OCI-LY7 (cell line): ENCODE measurements around the gene ALDH3B1. TPM values are rescaled to one million over a fixed set of nuclear protein-coding genes. Genes with fewer than 3 reads are reported as not detected.

ENCODE experiments used
- BruUV-seq: library from RNA; stranded (reverse); fragments of 400-500 nt; replicated peaks from 2 replicates; lab custom pipeline; 2021; lab: Mats Ljungman, UMichigan
- CTCF ChIA-PET: fragments of 300-600 bp; sonication (Branson Sonifier 250); formaldehyde crosslinking; loops from one replicate; lab custom pipeline; 2022; ENCODE audit warnings: antibody characterized with exemption; ENCODE audit not compliant: unreplicated experiment; lab: Charles Lee
- POLR2A ChIA-PET: fragments of 300-600 bp; sonication (Branson Sonifier 250); formaldehyde crosslinking; loops from one replicate; lab custom pipeline; 2022; ENCODE audit warnings: antibody characterized with exemption; lab: Charles Lee
- DNase-seq: peaks from one replicate; pipeline ENCODE4 v3.0.0-alpha.2; 2015; ENCODE audit warnings: low spot score
- H2AFZ ChIP-seq: fragments of 200-600 bp; sonication (generic), shearing (Covaris generic); 2 replicates; pipeline ENCODE4 v1.6.1; 2014; ENCODE audit warnings: mild to moderate bottlenecking, antibody characterized with exemption, low read length, moderate library complexity
- H3K27ac ChIP-seq: fragments of 200-600 bp; sonication (generic); 2 replicates; pipeline ENCODE4 v1.5.1; 2014; ENCODE audit warnings: mixed run types, low read depth, mild to moderate bottlenecking, moderate library complexity, low read length, inconsistent platforms; ENCODE audit not compliant: poor library complexity, severe bottlenecking
- H3K36me3 ChIP-seq: fragments of 200-600 bp; sonication (generic); 2 replicates; pipeline ENCODE4 v1.6.1; 2014; ENCODE audit warnings: mild to moderate bottlenecking, antibody characterized with exemption, low read length, moderate library complexity, mixed read lengths; ENCODE audit not compliant: insufficient read depth
- H3K4me1 ChIP-seq: fragments of 200-600 bp; sonication (generic); 2 replicates; pipeline ENCODE4 v1.5.1; 2014; ENCODE audit warnings: mild to moderate bottlenecking, low read length; ENCODE audit not compliant: insufficient read depth, poor library complexity, severe bottlenecking
- H3K4me2 ChIP-seq: fragments of 200-600 bp; sonication (generic); 2 replicates; pipeline ENCODE4 v1.6.1; 2014; ENCODE audit warnings: mild to moderate bottlenecking, low read length
- H3K4me3 ChIP-seq: fragments of 200-600 bp; sonication (generic); 2 replicates; pipeline ENCODE4 v1.5.1; 2014; ENCODE audit warnings: mild to moderate bottlenecking, low read depth, low read length; ENCODE audit not compliant: poor library complexity, severe bottlenecking
- H3K79me2 ChIP-seq: fragments of 200-600 bp; sonication (generic); 2 replicates; pipeline ENCODE4 v1.6.1; 2016; ENCODE audit warnings: low read depth, mild to moderate bottlenecking, low read length, moderate library complexity, mixed read lengths; ENCODE audit not compliant: insufficient read depth
- H3K9me2 ChIP-seq: fragments of 200-600 bp; sonication (generic); 2 replicates; pipeline ENCODE4 v1.6.1; 2016; ENCODE audit warnings: mild to moderate bottlenecking, low read length, mixed read lengths; ENCODE audit not compliant: insufficient read depth
- H3K9me3 ChIP-seq: fragments of 200-600 bp; sonication (generic); 2 replicates; pipeline ENCODE4 v1.6.1; 2014; ENCODE audit warnings: mild to moderate bottlenecking, mixed run types, low read length, mixed read lengths
- H4K20me1 ChIP-seq: fragments of 200-600 bp; sonication (generic); 2 replicates; pipeline ENCODE4 v1.6.1; 2014; ENCODE audit warnings: mild to moderate bottlenecking, antibody characterized with exemption, low read length, moderate library complexity, mixed read lengths; ENCODE audit not compliant: insufficient read depth
- CTCF ChIP-seq: fragments of 200-600 bp; sonication (generic); conservative IDR thresholded peaks from 2 replicates; pipeline ENCODE4 v1.5.1; 2014; ENCODE audit warnings: mild to moderate bottlenecking, antibody characterized with exemption, low read length, moderate library complexity, mixed read lengths
- EZH2phosphoT487 ChIP-seq: fragments of 200-600 bp; sonication (generic); IDR thresholded peaks from 2 replicates; pipeline ENCODE4 v1.6.1; 2018; ENCODE audit warnings: low read depth, borderline replicate concordance, mild to moderate bottlenecking, mixed run types, antibody characterized with exemption, low read length, moderate library complexity, mixed read lengths
- intact Hi-C: fragments of 100-400 bp; cut with micrococcal nuclease; formaldehyde crosslinking; loops from one replicate; pipeline ENCODE4 v1.10.0; 2022; ENCODE audit not compliant: unreplicated experiment
- total RNA-seq, 2 experiments: library from RNA; depleted of rRNA in 1 of 2; stranded (reverse); fragments of >200 nt in 1 of 2; shearing (Covaris generic) in 1 of 2; gene quantifications; 2 replicates each; pipeline ENCODE4 v1.2.3, GENCODE V29; 2014 to 2022

Gene ALDH3B1
- total RNA-seq, 2 experiments from 2014 or later: 0.50 to 0.53 TPM

- no peak for TF ChIP-seq CTCF
- no peak for TF ChIP-seq EZH2phosphoT487
- no peaks in the 10 kb centered on the region for H3K9me2 ChIP-seq
- H3K4me2 ChIP-seq: no peak overlapping the region
- DNase-seq: no peak
- H2AFZ ChIP-seq: no peak overlapping the region
- CTCF ChIA-PET: no interaction called here
- peaks cover 89% of the 10 kb centered on the region for H3K36me3 ChIP-seq
- no peak overlapping the region for H3K27ac ChIP-seq
- no peaks in the 10 kb centered on the region for H3K79me2 ChIP-seq
- no TSS peak for BruUV-seq
- POLR2A ChIA-PET: no interaction called here
- H3K4me1 ChIP-seq: no peaks in the 10 kb centered on the region
- no peaks in the 10 kb centered on the region for H4K20me1 ChIP-seq
- no peaks in the 10 kb centered on the region for H3K9me3 ChIP-seq
- H3K4me3 ChIP-seq: no peak overlapping the region
- intact Hi-C loops: no loop called here
Measured at GRCh38 chr11:68065841-68066240, 55.7 kb downstream of the ALDH3B1 start.

- ChIA-PET CTCF (no interaction called here), POLR2A (interaction anchor here (0.6 kb wide), 1 partner anchor 11 kb away, joined by 3 read pairs; no protein-coding TSS in a partner anchor)
- H3K4me2 ChIP-seq: no peak overlapping the region
- intact Hi-C loops: no loop called here
- no peaks in the 10 kb centered on the region for H3K4me1 ChIP-seq
- H3K27ac ChIP-seq: no peak overlapping the region
- H3K79me2 ChIP-seq: no peaks in the 10 kb centered on the region
- no peak overlapping the region for H3K4me3 ChIP-seq
- no peak overlapping the region for H2AFZ ChIP-seq
- TF ChIP-seq CTCF (no peak), EZH2phosphoT487 (no peak)
- no peaks in the 10 kb centered on the region for H3K9me3 ChIP-seq
- no peaks in the 10 kb centered on the region for H3K9me2 ChIP-seq
- H4K20me1 ChIP-seq: no peaks in the 10 kb centered on the region
- BruUV-seq: no TSS peak
- H3K36me3 ChIP-seq: peaks cover 91% of the 10 kb centered on the region
- no peak for DNase-seq
Measured at GRCh38 chr11:68066742-68067141, 56.6 kb downstream of the ALDH3B1 start.

- BruUV-seq: no TSS peak
- Histone ChIP-seq H3K36me3 (peaks cover 87% of the 10 kb centered on the region), H3K27ac (no peak overlapping the region), H3K4me3 (no peak overlapping the region), H3K9me2 (no peaks in the 10 kb centered on the region), H3K4me1 (no peaks in the 10 kb centered on the region), H3K4me2 (no peak overlapping the region), H2AFZ (no peak overlapping the region), H4K20me1 (no peaks in the 10 kb centered on the region), H3K79me2 (no peaks in the 10 kb centered on the region), H3K9me3 (no peaks in the 10 kb centered on the region)
- no peak for DNase-seq
- ChIA-PET CTCF (no interaction called here), POLR2A (no interaction called here)
- intact Hi-C loops: no loop called here
- TF ChIP-seq CTCF: no peak
- TF ChIP-seq EZH2phosphoT487: no peak
Measured at GRCh38 chr11:68067991-68068390, 57.9 kb downstream of the ALDH3B1 start.
